Liver (tissue), 3 donors: ENCODE results near the gene JPH3.

Source experiments
- CTCF ChIP-seq: fragments of 150-350 bp; IDR thresholded peaks from 2 replicates; pipeline ENCODE4 v1.5.1; 2017; ENCODE audit warnings: improper control_type of control experiment, low read depth, low read length; ENCODE audit not compliant: missing input control
- JUND ChIP-seq, 2 donors: IDR thresholded peaks; 2 replicates each; pipeline ENCODE4 v1.6.1; 2016; ENCODE audit warnings: antibody characterized with exemption in 2 of 2
- MAX ChIP-seq: IDR thresholded peaks from 2 replicates; pipeline ENCODE4 v1.6.1; 2016; ENCODE audit warnings: antibody characterized with exemption
- REST ChIP-seq: IDR thresholded peaks from 2 replicates; pipeline ENCODE4 v1.6.1; 2016; ENCODE audit warnings: antibody characterized with exemption, mild to moderate bottlenecking
- TAF1 ChIP-seq: conservative IDR thresholded peaks from 2 replicates; pipeline ENCODE4 v1.6.1; 2016; ENCODE audit warnings: antibody characterized with exemption, mild to moderate bottlenecking
- donor health status: healthy.
- donor health status: healthy.

DNA sequence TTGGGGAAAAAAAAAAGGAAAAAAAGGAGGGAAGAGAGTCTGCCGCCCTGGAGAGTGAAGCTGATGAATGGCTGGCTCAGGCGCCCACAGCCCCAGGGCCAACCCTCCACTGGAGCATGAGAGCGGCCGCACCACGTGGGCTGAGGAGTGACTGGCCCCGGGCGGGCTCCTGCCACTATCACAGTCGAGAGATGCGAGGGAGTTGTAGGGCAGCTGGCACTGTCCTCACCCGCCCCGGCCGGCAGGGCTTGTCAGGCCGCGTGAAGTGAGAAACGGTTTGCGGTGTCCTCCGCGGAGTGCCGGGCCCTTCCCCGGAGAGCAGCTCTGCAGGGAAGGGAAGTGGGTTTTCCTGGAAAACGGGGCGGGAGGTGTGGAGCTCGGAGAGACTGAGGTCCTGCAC lies 45.9 kb downstream of the JPH3 start:
- no peak for TF ChIP-seq JUND (IDR thresholded peaks at IDR 0.05)
- TF ChIP-seq TAF1, result no peak
- no peak for TF ChIP-seq MAX
- TF ChIP-seq CTCF, result no peak
- no peak for TF ChIP-seq REST
